HG03196 (cell line): ENCODE measurements around the gene PKMYT1.
A peak's percentile ranks its signal among the peaks of the same experiment; 100 is the strongest.

Experiments
- ATAC-seq: cut with Tn5 transposase; IDR thresholded peaks from one replicate; pipeline ENCODE4 v1.9.1; 2021; ENCODE audit not compliant: unreplicated experiment

The PKMYT1 gene

DNA sequence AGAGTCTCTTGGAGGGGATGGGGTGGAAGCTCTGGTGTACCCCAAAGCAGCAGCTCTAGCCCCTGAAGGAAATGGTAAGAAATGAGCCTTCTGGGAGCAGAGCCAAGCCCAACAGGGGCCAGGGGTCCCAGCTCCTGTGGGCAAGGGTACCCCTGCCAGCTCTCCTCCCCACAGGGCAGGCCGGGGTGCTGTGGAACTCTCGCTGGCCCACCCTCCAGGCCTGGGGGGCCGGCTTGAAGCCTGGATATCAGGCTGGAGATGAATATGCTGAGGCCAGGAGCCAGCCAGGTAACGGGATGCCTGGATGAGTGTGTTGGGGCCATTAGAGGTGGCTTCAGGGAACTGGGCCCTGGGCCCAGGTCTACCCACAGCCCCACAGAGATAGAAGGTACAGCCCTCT, 20.3 kb upstream of the PKMYT1 start:
- ATAC-seq = no peak

DNA sequence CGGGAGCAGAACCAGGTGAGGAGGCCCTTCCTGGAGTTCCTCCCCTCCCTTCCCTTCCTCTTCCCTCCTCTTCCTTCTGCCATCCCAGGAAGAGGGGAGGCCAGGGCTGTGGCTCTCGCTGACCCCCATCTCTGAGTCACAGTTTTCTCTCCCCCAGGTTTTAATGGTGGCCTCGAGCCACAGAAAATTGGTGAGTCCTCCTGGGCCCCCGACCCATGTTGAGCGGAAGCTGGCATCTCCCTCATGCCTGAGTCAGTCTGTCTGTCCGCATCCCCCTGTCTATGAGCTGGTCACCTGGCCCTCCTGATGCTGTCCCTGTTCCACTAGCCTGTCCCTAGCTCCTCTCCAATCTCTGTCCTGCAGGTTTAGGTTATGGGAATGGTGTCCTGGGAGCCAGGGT, 19.7 kb upstream of the PKMYT1 start:
- no peak for ATAC-seq

DNA sequence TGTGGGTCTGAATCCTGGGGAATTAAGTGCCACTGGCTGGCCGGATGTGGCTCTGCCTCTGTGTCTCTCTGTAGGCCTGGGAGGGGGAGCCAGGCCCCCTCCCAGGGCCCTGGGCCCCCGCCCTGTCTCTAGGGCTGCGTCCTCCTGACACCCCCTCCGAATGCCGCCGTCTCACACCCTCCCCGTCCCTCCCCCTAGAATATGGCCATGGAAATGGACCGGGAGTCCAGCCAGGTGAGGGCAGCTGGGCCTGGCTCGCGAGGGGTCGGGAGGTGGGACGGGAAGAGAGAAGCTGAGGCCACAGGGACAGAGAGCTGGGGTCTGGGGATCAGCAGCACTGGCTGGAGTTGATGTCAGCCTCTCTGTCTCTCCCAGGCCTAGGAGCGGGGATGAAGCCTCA, 16.1 kb upstream of the PKMYT1 start:
- no peak for ATAC-seq

DNA sequence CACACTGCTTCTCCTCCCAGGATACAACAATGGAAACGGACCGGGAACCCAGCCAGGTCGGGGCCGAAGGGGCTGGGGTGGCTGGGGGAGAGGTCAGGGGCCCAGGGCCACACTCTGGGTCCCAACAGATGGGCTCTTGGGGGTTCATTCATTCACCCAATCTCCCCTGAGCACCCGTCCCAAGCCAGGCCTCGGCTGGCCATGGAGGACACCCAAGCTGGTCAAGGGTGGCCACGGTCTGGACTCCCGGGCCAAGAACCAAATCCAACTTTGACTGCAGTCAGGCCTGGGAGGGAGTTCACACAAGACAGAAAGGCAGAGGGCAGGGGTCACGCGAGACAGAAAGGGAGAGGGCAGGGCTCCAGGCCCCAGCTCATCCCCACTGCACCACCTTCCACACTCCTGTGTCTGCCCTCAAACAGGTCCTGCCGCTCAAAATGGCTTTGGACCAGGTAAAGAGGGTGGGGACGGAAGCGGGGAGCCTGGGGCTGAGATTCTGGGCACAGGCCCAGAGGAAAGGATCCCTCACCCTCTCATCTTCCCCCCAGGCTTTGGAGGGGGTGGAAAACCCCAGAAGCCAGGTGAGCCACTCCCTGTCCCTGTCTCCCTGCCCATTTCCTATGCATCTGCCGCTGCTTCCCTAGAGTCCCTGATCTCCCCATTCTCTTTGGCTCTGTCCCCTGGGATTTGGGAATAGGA, 12.3 kb upstream of the PKMYT1 start:
- ATAC-seq = no peak

DNA sequence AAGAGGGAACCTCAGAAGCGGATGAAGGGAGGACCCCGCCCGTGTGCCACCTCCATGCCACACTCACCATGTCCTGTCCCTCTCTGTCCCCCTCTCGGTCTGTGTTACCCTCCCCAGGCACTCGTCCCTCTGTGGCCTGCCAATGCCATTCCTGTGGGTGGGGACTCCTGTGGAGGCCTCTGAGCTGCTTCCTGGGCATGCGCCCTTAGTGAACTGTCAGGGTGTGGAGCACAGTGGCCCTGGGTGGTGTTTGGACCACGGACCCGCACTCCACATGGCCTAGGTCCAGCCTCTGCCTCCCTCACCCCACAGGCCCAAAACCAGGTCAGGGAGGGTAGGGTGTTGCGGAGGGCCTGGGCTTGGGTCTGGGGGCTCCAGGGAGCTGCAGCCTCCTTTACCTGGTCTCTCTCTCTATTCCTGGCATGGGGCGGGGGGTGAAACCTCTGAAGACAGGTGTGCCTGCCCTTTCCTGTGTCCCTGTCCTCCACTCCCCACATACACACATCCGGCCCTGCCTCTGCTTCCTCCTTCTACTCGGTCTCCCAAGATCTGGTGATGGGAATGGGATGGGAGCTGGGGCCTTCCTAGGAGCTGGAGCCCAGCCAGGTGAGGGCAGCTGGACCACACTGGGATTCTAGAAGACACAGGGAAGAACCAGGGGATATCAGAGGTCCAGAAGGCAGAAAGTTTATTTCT, 11.5 kb upstream of the PKMYT1 start:
- no peak for ATAC-seq

DNA sequence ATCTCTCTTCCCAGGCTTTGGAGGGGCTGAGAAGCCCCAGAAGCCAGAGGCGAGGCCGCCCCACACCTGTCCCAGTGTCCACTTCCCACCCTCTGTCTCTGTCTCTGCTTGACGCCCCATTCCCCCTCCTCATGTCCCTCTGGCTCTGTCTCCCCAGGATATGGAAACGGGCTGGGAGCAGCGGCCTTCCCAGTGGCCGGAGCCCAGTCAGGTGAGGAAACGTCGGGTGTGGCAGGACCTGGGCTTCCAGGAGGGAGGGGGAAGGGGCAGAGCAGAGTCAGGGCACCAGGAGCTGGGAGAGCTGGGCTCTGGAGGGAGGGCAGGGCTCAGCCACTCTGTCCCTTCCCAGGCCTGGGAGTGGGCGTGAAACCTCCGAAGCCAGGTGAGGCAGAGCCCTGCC, 10.6 kb upstream of the PKMYT1 start:
- no peak for ATAC-seq

DNA sequence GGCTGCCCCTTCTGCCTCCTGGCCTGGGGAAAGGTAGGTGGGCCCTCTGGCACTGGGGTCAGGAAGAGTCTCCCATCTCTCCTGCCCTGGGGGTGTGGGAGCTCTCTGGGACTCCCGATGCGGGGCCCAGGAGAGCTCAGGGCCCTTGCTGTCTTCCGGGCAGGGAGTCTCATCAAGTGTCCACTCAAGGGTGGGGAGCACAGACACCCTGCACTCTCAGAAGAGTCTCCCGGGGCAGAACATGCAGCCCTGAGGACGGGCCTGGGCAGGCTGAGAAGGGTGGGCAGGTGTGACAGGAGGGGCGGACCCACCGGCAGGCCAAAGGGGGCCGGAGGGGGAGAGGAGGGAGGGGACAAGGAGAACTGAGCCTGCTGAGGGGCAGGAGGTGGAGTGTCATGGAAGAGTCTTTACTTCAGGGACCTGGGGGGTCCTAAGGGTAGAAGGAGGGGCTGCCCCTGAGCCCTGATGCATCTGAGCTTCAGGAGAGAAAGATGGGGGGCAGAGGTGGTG, 8.4 kb upstream of the PKMYT1 start:
- no peak for ATAC-seq

DNA sequence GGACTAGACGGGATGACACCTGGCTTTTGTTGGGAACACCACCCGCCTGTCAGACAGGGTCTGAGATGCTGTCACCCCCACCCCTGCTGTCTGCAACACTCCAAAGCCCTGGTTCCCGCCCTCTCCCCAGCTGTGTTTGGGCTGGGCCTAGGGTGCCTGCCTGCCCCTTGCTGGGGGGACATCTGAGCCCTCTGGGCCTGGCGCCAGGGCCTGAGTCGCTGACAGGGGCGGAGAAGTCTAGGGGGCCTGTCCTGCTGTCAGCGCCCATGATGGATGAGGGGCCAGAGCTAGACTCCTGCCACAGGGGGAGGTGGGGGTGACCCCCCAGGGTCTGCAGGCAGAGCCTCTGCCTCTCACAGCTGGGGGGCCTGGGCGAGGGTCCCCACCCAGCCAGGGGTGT, 7.6 kb upstream of the PKMYT1 start:
- no peak for ATAC-seq

DNA sequence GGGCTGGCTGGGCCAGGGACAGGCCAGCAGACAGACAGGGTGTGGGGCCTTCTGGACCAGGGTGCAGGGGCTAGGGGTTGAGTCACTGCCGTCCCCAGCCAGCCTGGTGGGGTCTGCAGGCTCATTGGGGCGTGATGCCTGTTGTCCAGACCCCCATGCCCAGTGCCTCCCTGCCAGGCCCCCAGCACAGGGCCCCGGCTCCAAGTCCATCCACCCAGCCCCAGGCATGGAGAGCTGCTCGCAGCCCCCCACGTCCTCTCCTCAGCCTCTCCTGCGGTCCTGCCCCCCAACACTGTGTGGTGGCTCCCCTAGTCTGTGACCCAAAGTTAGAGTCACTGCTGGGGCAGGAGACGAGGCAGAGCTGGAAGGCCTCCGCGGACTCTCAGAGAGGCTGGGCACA, 7.0 kb upstream of the PKMYT1 start:
- no peak for ATAC-seq

DNA sequence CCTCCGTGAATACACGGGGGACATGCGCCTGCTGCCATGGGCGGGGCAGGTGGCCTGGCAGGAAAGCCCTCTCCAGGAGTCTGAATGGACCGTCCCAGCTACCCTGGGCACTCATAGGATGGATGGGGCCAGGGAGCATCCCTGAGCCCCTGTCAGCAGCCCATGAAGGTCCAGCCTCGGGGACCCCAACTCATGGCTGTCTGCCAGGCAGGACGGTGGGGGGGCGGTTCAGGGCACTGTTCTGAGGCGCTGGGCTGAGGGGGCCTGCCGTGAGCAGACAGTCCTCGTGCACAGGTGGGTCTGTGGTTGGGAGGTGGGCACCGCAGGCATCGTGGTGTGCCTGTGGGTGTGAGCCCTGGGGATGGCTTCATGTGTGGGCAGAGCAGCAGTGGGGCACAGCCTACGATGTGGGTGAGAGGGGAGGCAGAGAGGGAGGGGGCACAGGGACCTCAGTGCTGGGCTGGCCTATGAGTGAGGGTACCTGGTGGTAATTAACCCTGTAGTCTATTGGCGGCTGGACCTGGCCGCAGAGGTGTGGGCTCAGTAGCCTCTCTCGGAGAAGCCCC, 6.5 kb upstream of the PKMYT1 start:
- ATAC-seq = no peak

DNA sequence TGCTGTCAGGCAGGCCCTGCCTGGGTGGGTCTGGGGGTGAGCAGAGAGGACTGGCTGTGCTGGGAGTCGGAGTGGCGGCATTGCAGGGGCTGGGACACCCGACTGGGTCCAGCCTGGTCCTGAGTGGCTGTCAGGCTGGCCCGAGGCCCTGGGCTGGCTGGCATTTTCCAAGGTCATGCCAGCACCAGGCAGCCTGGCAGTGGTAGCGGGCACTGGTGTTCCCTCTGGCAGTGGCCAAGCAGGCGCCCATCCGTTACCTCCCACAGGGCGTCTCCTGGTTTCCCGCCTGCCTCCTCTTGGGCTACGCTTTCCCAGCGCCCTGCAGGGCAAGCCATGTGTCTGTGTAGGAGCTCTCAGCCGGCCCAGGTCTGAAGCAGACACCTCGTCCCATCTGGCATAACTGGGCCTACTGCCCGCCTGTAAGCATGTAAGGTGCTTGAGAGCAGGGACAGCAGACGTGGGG, 5.7 kb upstream of the PKMYT1 start:
- ATAC-seq = no peak

DNA sequence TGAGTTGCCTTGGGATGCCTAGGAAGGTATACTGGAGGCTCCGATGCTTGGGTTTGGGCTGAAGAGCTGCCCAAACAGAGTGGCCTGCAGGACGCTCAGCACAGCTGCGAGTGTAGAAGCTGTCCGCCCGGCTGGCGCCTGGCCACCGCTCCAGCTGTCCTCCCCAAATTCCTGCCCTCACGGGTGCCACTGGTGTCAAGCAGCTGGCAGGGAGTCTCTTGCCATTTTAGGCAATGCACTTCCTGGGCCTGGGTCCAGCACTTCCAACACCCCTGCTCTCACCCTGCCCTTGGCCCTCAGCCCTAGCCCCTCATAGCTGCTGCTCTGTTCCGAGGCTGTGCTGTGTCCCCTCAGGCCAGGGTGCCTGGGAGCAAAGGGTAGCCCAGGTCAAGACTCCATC, 5.2 kb upstream of the PKMYT1 start:
- no peak for ATAC-seq

DNA sequence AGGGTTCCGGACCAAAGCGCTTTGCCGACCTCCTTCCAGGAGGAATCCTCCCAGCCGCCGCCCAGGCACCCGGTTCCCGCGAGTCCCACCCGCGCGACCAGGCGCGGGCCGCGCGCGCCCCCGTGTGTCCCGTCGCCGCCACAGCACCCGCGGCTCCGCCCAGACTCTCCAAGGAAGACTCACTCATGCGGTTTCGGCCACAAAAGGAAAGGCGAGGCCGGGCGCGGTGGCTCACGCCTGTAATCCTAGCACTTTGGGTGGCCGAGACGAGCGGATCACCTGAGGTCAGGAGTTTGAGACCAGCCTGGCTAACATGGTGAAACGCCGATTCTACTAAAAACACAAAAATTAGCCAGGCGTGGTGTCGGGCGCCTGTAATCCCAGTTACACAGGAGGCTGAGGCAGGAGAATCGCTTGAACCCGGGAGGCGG, 3.5 kb upstream of the PKMYT1 start:
- ATAC-seq = peak; percentile 36

DNA sequence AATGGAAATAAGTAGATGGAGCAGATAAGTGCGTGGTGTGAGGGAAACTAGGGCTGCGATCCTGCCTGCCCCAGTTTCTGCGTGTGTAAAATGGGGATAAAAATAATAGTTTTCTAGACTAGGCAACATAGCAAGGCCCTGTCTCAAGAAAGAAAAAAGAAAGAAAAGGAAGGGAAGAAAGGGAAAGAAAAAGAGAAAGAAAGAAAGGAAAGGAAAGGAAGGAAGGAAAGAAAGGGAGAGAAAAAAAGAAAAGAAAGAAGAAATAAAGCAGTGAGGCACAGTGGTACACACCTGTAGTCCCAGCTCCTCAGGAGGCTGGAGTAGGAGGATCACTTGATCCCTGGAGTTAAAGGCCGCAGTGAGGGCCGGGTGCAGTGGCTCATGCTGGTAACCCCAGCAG, 2.2 kb upstream of the PKMYT1 start:
- no peak for ATAC-seq

DNA sequence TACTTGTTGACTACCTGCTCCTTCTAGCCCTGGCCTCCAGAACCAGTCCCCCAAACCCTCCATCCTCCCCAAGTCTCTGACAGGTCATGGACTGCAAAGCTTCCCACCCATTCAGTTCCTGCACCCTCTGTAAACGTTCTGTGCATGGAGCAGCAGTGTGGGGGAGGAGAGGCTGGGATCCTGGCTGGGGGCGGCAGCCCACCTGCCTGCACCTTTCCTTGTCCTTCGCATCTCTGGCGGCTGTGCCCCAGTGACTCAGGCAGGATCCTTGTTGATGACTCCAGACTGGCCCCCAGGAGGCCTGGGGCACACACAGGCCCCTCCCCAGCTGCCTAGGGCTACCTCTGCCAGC, 1.6 kb upstream of the PKMYT1 start:
- no peak for ATAC-seq

DNA sequence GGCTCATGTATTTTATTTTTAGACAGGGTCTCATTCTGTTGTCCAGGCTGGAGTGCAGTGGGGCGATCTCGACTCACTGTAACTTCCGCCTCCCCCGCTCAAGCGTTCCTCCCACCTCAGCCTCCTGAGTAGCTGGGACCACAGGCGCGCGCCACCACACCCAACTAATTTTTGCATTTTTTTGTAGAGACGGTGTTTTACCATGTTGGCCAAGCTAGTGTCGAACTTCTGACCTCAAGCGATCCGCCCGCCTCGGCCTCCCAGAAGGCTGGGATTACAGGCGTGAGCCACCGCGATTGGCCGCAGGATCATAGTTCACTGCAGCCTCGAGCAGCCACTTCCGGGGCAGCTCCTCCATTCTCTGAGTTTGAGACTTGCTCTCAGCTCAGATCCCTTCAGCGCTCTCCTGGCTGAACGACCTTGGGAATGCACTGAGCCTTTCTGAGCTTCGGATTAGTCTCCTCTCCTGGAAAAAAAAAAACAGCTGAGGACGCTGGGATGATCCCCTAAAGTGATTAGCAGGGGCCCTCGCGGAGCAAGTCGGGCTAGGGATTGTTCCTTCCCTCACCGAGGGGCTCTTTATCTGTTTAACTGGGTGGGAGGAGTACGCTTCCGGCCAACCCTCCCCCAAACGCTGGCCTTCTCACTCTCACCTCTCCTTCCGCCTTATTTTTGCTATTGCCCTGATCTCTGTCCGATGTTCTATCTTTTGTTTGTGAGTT, 1.1 kb upstream of the PKMYT1 start:
- no peak for ATAC-seq

DNA sequence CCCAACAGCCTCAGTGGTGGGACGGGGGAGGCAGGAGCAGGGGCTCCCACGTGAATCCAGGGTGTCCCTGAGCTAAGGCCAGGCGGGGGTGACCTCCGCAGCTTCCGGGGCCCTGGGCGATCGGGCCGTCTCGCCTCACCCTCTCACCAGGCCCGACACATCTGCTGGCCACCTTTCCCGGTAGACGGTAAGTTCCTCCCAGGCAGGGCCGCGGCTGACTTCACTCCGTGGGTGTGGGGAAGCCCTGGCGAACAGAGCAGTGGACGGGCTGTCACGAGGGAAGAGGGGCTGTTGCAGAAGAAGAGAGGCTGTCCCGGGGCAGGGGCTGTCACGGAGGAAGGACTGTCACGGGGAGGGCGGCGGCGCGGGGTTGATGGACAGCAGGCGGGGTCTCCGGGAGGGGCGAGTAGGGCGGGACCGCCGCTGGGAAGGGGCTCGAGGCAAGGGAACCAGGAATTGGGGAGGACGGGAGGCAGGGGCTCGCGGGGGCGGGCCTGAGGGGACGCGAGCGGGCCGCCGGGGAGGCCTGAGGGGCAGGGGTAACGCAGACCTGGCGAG, 498 bp downstream of the PKMYT1 start:
- peak; percentile 3 for ATAC-seq

DNA sequence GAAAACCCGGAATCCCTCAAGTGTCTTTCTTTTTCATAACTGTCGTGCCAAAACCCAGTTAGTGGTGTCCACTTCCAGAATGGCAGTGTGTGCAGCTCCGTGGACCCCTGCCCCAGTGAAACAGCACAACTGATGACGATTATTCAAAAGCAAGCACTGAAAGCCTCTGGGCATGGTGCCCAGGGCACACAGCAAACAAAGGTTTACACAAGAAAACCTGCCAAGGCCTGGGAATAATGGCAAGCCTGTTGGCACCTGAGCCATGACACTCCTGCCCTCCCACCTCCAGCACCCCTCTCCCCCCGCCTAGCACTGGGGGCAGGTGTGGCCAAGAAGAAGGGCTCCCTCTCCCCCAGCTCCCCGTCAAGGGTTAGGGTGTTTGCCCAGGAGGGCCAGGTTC, 2.8 kb downstream of the PKMYT1 start:
- ATAC-seq = no peak

DNA sequence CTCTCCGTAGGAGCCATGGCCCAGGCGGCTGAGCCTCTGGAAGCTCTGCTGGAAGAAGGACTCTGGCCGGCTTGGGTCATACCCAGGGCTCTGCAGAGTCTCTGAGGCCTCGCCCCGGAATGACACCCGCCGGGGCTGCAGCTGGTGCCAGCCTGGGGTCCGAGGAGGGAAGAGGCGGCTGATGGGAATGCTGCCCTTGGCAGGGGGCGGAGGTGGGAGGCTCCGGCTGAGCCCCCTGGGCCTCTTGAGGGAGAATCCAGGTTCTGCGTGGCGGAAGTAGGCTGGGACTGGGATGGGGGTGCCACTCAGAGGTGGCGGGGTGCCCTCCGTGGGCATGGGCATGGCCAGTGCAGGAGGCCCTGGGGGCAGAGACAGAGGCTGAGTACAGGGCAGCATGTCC, 3.6 kb downstream of the PKMYT1 start:
- ATAC-seq = no peak

DNA sequence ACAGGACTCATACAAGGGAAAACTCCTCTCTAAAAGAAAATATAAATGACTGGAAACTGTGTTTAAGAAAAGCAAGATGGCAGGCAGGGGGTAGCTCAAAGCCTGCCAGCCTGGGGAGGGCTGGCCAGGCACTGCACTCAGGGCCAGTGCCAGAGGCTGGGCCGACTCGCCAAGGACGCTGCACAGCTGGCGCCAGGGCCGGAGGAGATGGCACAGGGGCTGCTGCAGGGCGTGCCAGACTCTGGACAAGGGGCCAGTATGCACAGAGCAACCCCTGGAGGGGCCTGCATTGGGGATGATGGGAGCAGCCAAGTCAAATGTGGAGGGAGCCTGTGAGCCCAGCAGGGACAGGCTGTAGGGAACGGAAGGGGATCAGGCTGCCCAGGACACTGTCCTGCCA, 4.0 kb downstream of the PKMYT1 start:
- ATAC-seq = no peak

DNA sequence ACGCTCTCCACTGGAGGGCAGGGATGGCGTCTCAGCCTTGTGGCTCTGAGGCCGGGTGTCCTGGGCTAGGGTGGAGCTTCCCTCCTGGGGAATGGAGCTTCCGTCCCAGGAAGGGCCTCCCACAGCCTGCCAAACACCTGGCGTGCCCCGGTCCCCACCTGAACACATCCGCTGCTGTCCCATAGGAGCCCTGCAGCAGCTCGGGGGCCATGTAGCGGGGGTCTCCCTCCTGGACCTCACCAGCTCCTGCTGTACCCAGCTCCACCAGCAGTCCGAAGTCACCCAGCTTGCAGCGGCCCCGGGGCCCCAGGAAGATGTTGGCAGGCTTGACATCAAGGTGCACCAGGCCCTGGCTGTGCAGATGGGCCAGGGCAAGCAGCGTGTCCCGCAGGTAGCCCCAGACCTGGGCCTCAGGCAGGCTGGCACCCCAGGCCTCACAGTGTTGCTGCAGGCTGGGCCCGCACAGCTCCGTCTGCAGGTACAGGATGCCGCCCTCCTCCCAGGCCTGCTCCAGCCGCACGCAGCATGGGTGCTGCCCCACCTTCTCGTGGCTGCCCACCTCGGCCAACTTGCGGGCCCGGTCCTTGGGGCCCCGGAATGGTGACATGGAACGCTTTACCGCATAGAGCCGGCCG, 5.0 kb downstream of the PKMYT1 start:
- no peak for ATAC-seq
